ENCODE measurements around the gene PLIN1.

DNA sequence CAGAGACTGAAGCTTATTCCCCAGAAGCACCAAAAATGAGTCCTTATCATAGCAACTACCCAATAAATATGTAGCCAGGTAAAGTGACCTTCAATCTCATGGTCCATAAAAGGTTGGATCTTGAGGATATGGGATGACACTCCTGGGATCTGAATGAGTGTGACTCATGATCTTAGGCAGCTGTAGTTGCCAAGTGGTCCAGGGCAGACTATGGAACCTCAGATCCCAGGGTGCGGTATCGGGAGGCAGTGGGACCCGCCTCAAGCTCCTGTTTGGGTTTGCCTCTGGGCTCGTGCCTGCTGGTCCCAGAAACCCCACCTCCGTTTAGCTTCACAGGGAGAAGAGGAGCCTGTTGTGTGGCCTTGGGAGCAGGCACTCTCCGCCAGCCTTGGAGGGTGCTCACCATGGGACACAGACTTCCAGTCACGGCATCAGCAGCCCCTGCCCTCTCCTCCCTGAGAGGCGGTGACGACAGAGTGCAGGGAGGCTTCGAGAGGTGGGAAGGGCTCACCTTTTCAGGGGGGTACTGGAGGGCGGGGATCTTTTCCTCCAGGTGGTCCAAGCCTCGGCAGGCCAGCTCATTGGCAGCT is 8.1 kb downstream of the PLIN1 start:
- TF ChIP-seq, protein P1, sequence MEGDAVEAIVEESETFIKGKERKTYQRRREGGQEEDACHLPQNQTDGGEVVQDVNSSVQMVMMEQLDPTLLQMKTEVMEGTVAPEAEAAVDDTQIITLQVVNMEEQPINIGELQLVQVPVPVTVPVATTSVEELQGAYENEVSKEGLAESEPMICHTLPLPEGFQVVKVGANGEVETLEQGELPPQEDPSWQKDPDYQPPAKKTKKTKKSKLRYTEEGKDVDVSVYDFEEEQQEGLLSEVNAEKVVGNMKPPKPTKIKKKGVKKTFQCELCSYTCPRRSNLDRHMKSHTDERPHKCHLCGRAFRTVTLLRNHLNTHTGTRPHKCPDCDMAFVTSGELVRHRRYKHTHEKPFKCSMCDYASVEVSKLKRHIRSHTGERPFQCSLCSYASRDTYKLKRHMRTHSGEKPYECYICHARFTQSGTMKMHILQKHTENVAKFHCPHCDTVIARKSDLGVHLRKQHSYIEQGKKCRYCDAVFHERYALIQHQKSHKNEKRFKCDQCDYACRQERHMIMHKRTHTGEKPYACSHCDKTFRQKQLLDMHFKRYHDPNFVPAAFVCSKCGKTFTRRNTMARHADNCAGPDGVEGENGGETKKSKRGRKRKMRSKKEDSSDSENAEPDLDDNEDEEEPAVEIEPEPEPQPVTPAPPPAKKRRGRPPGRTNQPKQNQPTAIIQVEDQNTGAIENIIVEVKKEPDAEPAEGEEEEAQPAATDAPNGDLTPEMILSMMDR (conservative IDR thresholded peaks at IDR 0.05 in 1 of 2, IDR thresholded peaks at IDR 0.05 in 1 of 2; ENCODE audit: extremely low read depth in 1 of 2, insufficient read depth in 1 of 2, low read depth in 1 of 2, low read length in 2 of 2), result no peak
- TF ChIP-seq EZH2 (IDR thresholded peaks at IDR 0.05; ENCODE audit: borderline replicate concordance, low read length), result no peak
